B cell (primary cell): Measurements from ENCODE around the gene MOV10L1. TPM values are rescaled to one million over a fixed set of nuclear protein-coding genes. Genes with fewer than 3 reads are reported as not detected.

Experiments used
- ATAC-seq: fragments of 200-7000 bp; cut with Tn5 transposase; one replicate; pipeline ENCODE4 v1.10.0; 2021; ENCODE audit warnings: low read depth, mild to moderate bottlenecking, moderate number of reproducible peaks, moderate library complexity
- CTCF ChIA-PET: fragments of 350-600 bp; sonication (Branson Sonifier 250); formaldehyde crosslinking; loops from one replicate; lab custom pipeline; 2021; ENCODE audit warnings: antibody characterized with exemption, inconsistent platforms; lab: Charles Lee
- POLR2A ChIA-PET: fragments of 350-600 bp; sonication (Branson Sonifier 250); formaldehyde crosslinking; loops from one replicate; lab custom pipeline; 2021; ENCODE audit warnings: antibody characterized with exemption; lab: Charles Lee
- DNase-seq: peaks from one replicate; pipeline ENCODE4 v3.0.0; 2013
- H2AFZ ChIP-seq: 2 replicates; pipeline ENCODE4 v1.6.1; 2012; ENCODE audit warnings: mild to moderate bottlenecking, low read depth, low read length; ENCODE audit not compliant: insufficient read depth, poor library complexity, severe bottlenecking
- H3K27ac ChIP-seq, 2 donors: 1 replicate in 1 of 2; 2 replicates in 1 of 2; pipeline ENCODE4 v1.5.1; 2012 to 2013; ENCODE audit warnings: low read length in 2 of 2, mild to moderate bottlenecking in 2 of 2, moderate library complexity in 1 of 2
- H3K27me3 ChIP-seq, 4 experiments: fragments of 200-600 bp in 1 of 4; sonication (generic) in 1 of 4; replicated peaks in 1 of 4; 1 replicate in 2 of 4; 2 replicates in 2 of 4; pipeline versions ENCODE4 v1.6.1 to v1.7.0; 2013 to 2016; ENCODE audit warnings: low read length in 3 of 4, mild to moderate bottlenecking in 2 of 4, mixed read lengths in 1 of 4, moderate library complexity in 1 of 4; ENCODE audit not compliant: insufficient read depth in 4 of 4, control insufficient read depth in 3 of 4; ENCODE audit errors: control extremely low read depth in 1 of 4
- H3K36me3 ChIP-seq, 2 experiments: replicated peaks in 1 of 2; 1 replicate in 1 of 2; 2 replicates in 1 of 2; pipeline versions ENCODE4 v1.6.1 to v1.7.1; 2013; ENCODE audit warnings: low read length in 1 of 2; ENCODE audit not compliant: insufficient read depth in 2 of 2, control insufficient read depth in 1 of 2; ENCODE audit errors: control extremely low read depth in 1 of 2, extremely low read depth in 1 of 2
- H3K4me1 ChIP-seq, 2 donors: fragments of 200-600 bp in 1 of 2; sonication (generic) in 1 of 2; 1 replicate in 1 of 2; 2 replicates in 1 of 2; pipeline versions ENCODE4 v1.5.1 to v1.6.1; 2013 to 2017; ENCODE audit warnings: low read length in 2 of 2; ENCODE audit not compliant: control insufficient read depth in 2 of 2, insufficient read depth in 2 of 2
- H3K4me2 ChIP-seq: replicated peaks from 2 replicates; pipeline ENCODE3; 2012; ENCODE audit warnings: mild to moderate bottlenecking, low read depth, low read length; ENCODE audit not compliant: poor library complexity, severe bottlenecking
- H3K4me3 ChIP-seq, 5 experiments: fragments of 200-600 bp in 1 of 5; sonication (generic) in 1 of 5; 1 replicate in 3 of 5; 2 replicates in 2 of 5; pipeline versions ENCODE4 v1.5.1 to v1.7.0; 2011 to 2016; ENCODE audit warnings: low read length in 4 of 5, mild to moderate bottlenecking in 4 of 5, low read depth in 2 of 5, control low read depth in 1 of 5, moderate library complexity in 1 of 5; ENCODE audit not compliant: insufficient read depth in 1 of 5; ENCODE audit errors: control extremely low read depth in 1 of 5, extremely low read depth in 1 of 5
- H3K79me2 ChIP-seq: fragments of 200-600 bp; sonication (generic); one replicate; pipeline ENCODE4 v1.6.0; 2016; ENCODE audit warnings: low read length; ENCODE audit not compliant: control insufficient read depth, insufficient read depth
- H3K9ac ChIP-seq: fragments of 200-600 bp; sonication (generic); 2 replicates; pipeline ENCODE4 v1.6.1; 2017; ENCODE audit warnings: mild to moderate bottlenecking, low read length, moderate library complexity
- H3K9me3 ChIP-seq, 3 donors: one replicate each; pipeline versions ENCODE4 v1.6.1 to v1.7.1; 2013; ENCODE audit warnings: low read length in 2 of 3; ENCODE audit not compliant: control insufficient read depth in 2 of 3, insufficient read depth in 1 of 3; ENCODE audit errors: control extremely low read depth in 1 of 3
- H4K20me1 ChIP-seq: 2 replicates; pipeline ENCODE4 v1.6.0; 2012; ENCODE audit warnings: mild to moderate bottlenecking, low read length; ENCODE audit not compliant: insufficient read depth, control insufficient read depth, poor library complexity, severe bottlenecking
- H3K27ac Mint-ChIP-seq: one replicate; pipeline ENCODE4 v1.8.0; 2021; ENCODE audit warnings: mixed read lengths
- H3K27me3 Mint-ChIP-seq: one replicate; pipeline ENCODE4 v1.8.0; 2021; ENCODE audit warnings: mixed read lengths
- H3K4me1 Mint-ChIP-seq: one replicate; pipeline ENCODE4 v1.8.0; 2021; ENCODE audit warnings: mixed read lengths
- H3K4me3 Mint-ChIP-seq: one replicate; pipeline ENCODE4 v1.8.0; 2021; ENCODE audit warnings: mixed read lengths
- H3K9me3 Mint-ChIP-seq: one replicate; pipeline ENCODE4 v1.8.0; 2022; ENCODE audit warnings: mixed read lengths; ENCODE audit not compliant: insufficient read depth
- CTCF ChIP-seq: fragments of 200-600 bp; IDR thresholded peaks from one replicate; pipeline ENCODE4 v1.8.0; 2022; ENCODE audit warnings: antibody characterized with exemption, mild to moderate bottlenecking
- EZH2 ChIP-seq: IDR thresholded peaks from 2 replicates; pipeline ENCODE4 v1.6.1; 2012; ENCODE audit warnings: borderline replicate concordance, low read depth, mild to moderate bottlenecking, moderate library complexity, low read length; ENCODE audit not compliant: insufficient read depth, poor library complexity, severe bottlenecking
- WGBS: methylation state at CpG from one replicate; pipeline ENCODE4 v1.1.5; 2013; ENCODE audit warnings: missing lambda C conversion rate; ENCODE audit not compliant: insufficient coverage; 5-methylcytosine and 5-hydroxymethylcytosine counted together
- intact Hi-C: fragments of 100-400 bp; cut with micrococcal nuclease; formaldehyde crosslinking; loops from one replicate; pipeline ENCODE4 v1.10.0; 2022
- polyA plus RNA-seq: library from polyadenylated mRNA; depleted of rRNA; stranded (reverse); fragments of >200 nt; gene quantifications from 2 replicates; pipeline ENCODE4 v1.2.3, GENCODE V29; 2012
- total RNA-seq, 2 donors: library from RNA; stranded (reverse); fragments of 120-200 nt in 1 of 2; gene quantifications; 1 replicate in 1 of 2; 2 replicates in 1 of 2; pipeline versions ENCODE4 v1.2.3 to v1.2.4, GENCODE V29; 2013 to 2022

Gene MOV10L1
- total and polyA plus RNA-seq, 2 donors (not counting 1 experiment from before 2014, with no cell fraction given) = not detected

- H3K27me3 ChIP-seq = peaks cover 0 to 20% (median 11%) of the 10 kb centered on the region in 4 experiments
- H3K79me2 ChIP-seq = no peaks in the 10 kb centered on the region
- intact Hi-C loops = loop anchor here (1.0 to 2.0 kb wide), 3 partner anchors 10 to 37 kb away; no protein-coding TSS in a partner anchor
- H3K27ac ChIP-seq = no peak overlapping the region
- TF ChIP-seq CTCF (no peak), EZH2 (no peak)
- Mint-ChIP-seq H3K27me3 (peaks cover 18% of the 10 kb centered on the region), H3K4me1 (peaks cover 32% of the 10 kb centered on the region), H3K27ac (no peak overlapping the region), H3K9me3 (no peaks in the 10 kb centered on the region), H3K4me3 (no peak overlapping the region)
- no peak overlapping the region for H3K9ac ChIP-seq
- H3K9me3 ChIP-seq = peaks cover 0 to 5% (median 0%) of the 10 kb centered on the region in 3 donors
- DNase-seq (no peak), ATAC-seq (no peak)
- ChIA-PET POLR2A (interaction anchor here (1.4 to 8.0 kb wide), 3 partner anchors 10 to 21 kb away, joined by 3 to 54 read pairs (median 3); no protein-coding TSS in a partner anchor), CTCF (interaction anchor here (4.1 kb wide), 1 partner anchor 17 kb away, joined by 13 read pairs; no protein-coding TSS in a partner anchor)
- no peak overlapping the region for H3K4me3 ChIP-seq
- peak overlapping the region; percentile 71 for H3K4me2 ChIP-seq
- no peak overlapping the region for H2AFZ ChIP-seq
- H4K20me1 ChIP-seq = no peaks in the 10 kb centered on the region
- peaks cover 33 to 36% of the 10 kb centered on the region in 2 donors for H3K4me1 ChIP-seq
- WGBS = 95% methylated on average over 6 of the region's 6 CpGs
- no peaks in the 10 kb centered on the region for H3K36me3 ChIP-seq
Observed at GRCh38 chr22:50173983-50174355, 84.2 kb downstream of the MOV10L1 start.

GRCh38 chr22:50174382-50175190 is 84.8 kb downstream of the MOV10L1 start:
- H3K79me2 ChIP-seq = no peaks in the 10 kb centered on the region
- peaks cover 29 to 32% of the 10 kb centered on the region in 2 donors for H3K4me1 ChIP-seq
- no peak overlapping the region for H3K4me2 ChIP-seq
- ATAC-seq (no peak), DNase-seq (no peak)
- H3K27ac ChIP-seq = no peak overlapping the region
- no peak overlapping the region for H3K4me3 Mint-ChIP-seq
- intact Hi-C loops = no loop called here
- no peak for TF ChIP-seq CTCF
- TF ChIP-seq EZH2 = no peak
- POLR2A ChIA-PET = interaction anchor here (1.5 to 8.0 kb wide), 3 partner anchors 10 to 16 kb away, joined by 3 to 54 read pairs (median 7); no protein-coding TSS in a partner anchor
- WGBS = 93% methylated on average over 27 of the region's 27 CpGs
- H4K20me1 ChIP-seq = no peaks in the 10 kb centered on the region
- H3K9me3 ChIP-seq = peaks cover 0 to 5% (median 0%) of the 10 kb centered on the region in 3 donors
- H2AFZ ChIP-seq = no peak overlapping the region
- no peak overlapping the region for H3K27ac Mint-ChIP-seq
- H3K4me1 Mint-ChIP-seq = peaks cover 30% of the 10 kb centered on the region
- CTCF ChIA-PET = interaction anchor here (1.3 to 4.1 kb wide), 2 partner anchors 16 to 24 kb away, joined by 4 to 13 read pairs; no protein-coding TSS in a partner anchor
- H3K4me3 ChIP-seq = no peak overlapping the region
- no peaks in the 10 kb centered on the region for H3K36me3 ChIP-seq
- H3K27me3 ChIP-seq = peaks cover 0 to 15% (median 8%) of the 10 kb centered on the region in 4 experiments
- peaks cover 16% of the 10 kb centered on the region for H3K27me3 Mint-ChIP-seq
- no peaks in the 10 kb centered on the region for H3K9me3 Mint-ChIP-seq
- no peak overlapping the region for H3K9ac ChIP-seq
